PFSK-1 (cell line): ENCODE results near the gene AP3D1.

Experiments used
- FOXP2 ChIP-seq: optimal IDR thresholded peaks from 2 replicates; pipeline ENCODE3; 2011; ENCODE audit warnings: borderline replicate concordance, control low read depth, inconsistent platforms; ENCODE audit not compliant: insufficient read depth; ENCODE audit errors: extremely low read length, extremely low read depth
- POLR2AphosphoS5 ChIP-seq: IDR thresholded peaks from 2 replicates; pipeline ENCODE4 v1.6.1; 2012; ENCODE audit warnings: low read depth, mild to moderate bottlenecking, control low read depth, low read length, moderate library complexity
- SIN3A ChIP-seq: IDR thresholded peaks from 2 replicates; pipeline ENCODE4 v1.6.1; 2012; ENCODE audit warnings: mild to moderate bottlenecking, low read length, moderate library complexity, borderline replicate concordance; ENCODE audit not compliant: insufficient read depth
- TAF1 ChIP-seq: IDR thresholded peaks from 2 replicates; pipeline ENCODE4 v1.6.1; 2012; ENCODE audit warnings: low read length, control low read depth, borderline replicate concordance; ENCODE audit not compliant: insufficient read depth
- TF ChIP-seq, protein P1 (sequence below), 2 experiments: IDR thresholded peaks; 2 replicates each; pipeline versions ENCODE4 v1.6.1 to v1.8.0; 2011 to 2012; ENCODE audit warnings: low read depth in 2 of 2, low read length in 2 of 2, control low read depth in 1 of 2, inconsistent platforms in 1 of 2, mild to moderate bottlenecking in 1 of 2, moderate library complexity in 1 of 2; ENCODE audit not compliant: insufficient read depth in 1 of 2

The AP3D1 gene

DNA sequence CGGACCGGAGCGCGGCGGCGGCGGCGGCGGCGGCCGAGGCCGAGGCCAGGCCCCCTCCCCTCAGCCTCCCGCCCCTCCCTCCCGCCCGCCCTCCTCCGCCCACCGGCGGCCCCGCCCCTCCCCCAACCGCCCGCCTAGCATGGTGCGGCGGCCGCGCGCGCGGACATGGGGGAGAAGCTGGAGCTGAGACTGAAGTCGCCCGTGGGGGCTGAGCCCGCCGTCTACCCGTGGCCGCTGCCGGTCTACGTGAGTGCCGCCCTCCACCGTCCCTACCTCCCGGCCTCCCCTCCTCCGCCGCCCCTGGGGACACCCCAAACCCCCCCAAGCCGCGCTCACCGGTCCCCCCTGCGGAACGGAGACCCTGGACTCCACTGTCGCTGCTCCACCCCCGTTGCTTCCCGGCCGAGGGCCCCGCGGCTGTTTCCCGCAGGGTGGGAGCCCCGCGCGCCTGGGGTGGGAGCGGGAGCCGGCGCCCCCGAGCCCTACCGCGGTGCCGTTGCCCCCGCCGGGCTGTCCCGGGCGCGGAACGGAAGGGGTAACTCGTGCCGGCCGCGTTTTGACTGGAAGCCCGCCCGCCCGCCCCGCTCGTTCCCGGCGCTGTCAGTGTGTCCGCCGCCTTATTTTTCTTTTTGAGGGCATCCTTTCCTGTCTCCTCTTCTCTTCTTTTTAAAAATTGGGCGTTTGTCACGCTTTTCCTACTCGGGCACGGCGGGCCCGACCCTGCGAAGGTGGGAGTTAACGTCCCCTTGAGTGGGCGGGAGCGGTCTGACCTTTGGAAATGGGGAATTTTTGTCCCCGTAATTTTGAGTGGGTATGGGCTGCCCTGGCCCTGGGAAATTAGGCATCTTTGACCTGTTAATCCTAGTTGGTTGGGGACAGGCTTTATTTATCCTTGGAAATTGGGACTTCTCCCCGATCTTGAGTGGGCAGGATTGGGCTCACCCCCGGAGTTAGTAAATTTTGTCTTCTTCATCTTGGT is 12.9 kb upstream of the AP3D1 start:
- TF ChIP-seq, protein P1, sequence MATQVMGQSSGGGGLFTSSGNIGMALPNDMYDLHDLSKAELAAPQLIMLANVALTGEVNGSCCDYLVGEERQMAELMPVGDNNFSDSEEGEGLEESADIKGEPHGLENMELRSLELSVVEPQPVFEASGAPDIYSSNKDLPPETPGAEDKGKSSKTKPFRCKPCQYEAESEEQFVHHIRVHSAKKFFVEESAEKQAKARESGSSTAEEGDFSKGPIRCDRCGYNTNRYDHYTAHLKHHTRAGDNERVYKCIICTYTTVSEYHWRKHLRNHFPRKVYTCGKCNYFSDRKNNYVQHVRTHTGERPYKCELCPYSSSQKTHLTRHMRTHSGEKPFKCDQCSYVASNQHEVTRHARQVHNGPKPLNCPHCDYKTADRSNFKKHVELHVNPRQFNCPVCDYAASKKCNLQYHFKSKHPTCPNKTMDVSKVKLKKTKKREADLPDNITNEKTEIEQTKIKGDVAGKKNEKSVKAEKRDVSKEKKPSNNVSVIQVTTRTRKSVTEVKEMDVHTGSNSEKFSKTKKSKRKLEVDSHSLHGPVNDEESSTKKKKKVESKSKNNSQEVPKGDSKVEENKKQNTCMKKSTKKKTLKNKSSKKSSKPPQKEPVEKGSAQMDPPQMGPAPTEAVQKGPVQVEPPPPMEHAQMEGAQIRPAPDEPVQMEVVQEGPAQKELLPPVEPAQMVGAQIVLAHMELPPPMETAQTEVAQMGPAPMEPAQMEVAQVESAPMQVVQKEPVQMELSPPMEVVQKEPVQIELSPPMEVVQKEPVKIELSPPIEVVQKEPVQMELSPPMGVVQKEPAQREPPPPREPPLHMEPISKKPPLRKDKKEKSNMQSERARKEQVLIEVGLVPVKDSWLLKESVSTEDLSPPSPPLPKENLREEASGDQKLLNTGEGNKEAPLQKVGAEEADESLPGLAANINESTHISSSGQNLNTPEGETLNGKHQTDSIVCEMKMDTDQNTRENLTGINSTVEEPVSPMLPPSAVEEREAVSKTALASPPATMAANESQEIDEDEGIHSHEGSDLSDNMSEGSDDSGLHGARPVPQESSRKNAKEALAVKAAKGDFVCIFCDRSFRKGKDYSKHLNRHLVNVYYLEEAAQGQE (IDR thresholded peaks at IDR 0.05; ENCODE audit: insufficient read depth in 1 of 2, low read depth in 2 of 2, low read length in 2 of 2): no peak
- TF ChIP-seq TAF1: peak; percentile 12; the same call in 1 of the 2 replicates
- TF ChIP-seq POLR2AphosphoS5: no peak
- TF ChIP-seq FOXP2: no peak

DNA sequence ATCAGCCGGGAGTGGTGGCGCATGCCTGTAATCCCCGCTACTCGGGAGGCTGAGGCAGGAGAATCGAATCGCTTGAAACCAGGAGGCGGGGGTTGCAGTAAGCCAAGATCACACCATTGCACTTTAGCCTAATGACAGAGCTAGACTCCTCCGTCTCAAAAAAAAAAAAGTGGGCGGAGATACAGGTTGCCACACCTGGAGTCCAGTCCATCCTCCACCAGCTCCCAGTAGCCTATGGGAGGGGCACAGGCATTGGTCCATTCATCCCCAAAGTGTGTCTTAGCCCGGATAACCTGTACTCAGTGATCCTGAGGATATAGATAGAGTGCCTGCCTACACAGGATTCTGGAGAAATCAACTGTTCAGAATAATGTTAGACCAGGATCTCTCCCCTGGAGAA is 9.0 kb upstream of the AP3D1 start:
- TF ChIP-seq SIN3A: no peak
- no peak for TF ChIP-seq FOXP2
- TF ChIP-seq, protein P1 (IDR thresholded peaks at IDR 0.05; ENCODE audit: insufficient read depth in 1 of 2, low read depth in 2 of 2, low read length in 2 of 2): no peak
- TF ChIP-seq POLR2AphosphoS5: no peak
- TF ChIP-seq TAF1: no peak

DNA sequence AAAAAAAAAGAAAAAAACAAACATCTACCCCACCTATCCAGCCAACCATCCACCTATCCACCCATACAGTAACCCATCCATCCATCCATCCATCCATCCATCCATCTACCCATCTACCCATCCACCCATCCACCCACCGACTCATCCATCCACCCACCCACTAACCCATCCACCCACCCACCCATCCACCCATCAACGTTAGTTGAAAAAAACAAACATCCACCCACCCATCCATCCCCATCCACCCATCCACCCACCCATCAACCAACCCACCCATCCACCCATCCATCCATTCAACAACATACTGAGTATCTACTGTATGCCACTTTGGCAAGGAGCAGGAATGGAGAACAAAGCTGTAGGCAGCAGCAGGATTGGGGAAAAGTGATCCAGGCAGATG is 6.1 kb upstream of the AP3D1 start:
- no peak for TF ChIP-seq POLR2AphosphoS5
- TF ChIP-seq TAF1: no peak
- no peak for TF ChIP-seq FOXP2
- TF ChIP-seq SIN3A: no peak
- TF ChIP-seq, protein P1 (IDR thresholded peaks at IDR 0.05; ENCODE audit: insufficient read depth in 1 of 2, low read depth in 2 of 2, low read length in 2 of 2): no peak

DNA sequence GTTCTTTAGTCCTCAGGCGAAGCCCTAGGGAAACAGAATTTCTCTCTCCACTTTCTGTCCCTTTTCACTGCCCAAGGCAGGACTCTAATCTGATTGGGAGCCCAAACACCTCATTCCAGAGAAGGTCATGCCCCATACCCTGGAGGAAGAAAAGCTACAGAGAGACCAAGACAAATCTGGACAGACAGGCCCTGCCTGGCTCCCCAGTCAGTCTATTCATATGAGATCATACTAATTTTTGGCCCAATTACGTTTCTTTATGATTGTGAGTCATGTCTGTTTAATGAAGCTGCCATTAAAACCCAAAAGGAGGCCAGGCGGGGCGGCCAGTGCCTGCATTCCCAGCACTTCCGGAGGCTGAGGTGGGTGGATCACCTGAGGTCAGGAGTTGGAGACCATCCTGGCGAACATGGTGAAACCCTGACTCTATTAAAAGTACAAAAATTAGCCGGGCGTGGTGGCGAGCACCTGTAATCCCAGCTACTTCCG is 3.3 kb upstream of the AP3D1 start:
- TF ChIP-seq SIN3A (no peak), FOXP2 (no peak), POLR2AphosphoS5 (no peak), TAF1 (no peak)
- TF ChIP-seq, protein P1 (IDR thresholded peaks at IDR 0.05; ENCODE audit: insufficient read depth in 1 of 2, low read depth in 2 of 2, low read length in 2 of 2): no peak
